CD4-positive, alpha-beta T cell treated with Interleukin-21 for 1 hour (primary cell): Measurements from ENCODE around the gene IL15RA.
"Not testable (repeated sequence)": the region's sequence is repeated elsewhere in the genome, so short reads cannot be mapped to it uniquely, and the experiment has no call there.

Experiments
- DNase-seq: peaks from one replicate; pipeline ENCODE4 v3.0.0-alpha.2; 2020

IL15RA gene

DNA sequence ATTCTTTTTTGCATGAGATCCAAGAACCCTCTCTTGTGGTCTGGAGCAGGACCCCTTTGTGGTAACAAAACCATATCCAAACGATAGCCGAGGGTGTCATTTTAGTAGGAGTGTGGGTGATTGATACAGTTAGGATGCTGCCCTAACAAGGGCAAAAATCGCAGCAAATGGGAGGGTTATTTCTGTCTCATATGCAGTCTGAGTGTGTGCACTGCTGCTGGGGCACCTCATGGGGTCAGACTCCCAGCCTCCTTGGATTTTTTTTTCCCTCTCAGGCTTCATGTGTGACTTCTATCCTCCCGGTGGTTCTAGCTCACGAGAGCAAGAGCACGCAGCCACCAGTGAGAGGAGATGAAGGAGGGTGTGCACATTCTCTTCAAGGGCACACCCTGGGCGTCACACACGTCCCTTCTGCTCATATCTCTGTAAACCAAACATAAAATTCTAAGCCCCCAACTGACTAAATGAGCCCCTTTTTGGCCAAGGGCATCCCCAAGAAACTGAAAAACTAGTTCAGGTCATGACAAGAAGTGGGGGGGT, 28.6 kb upstream of the IL15RA start:
- no peak for DNase-seq

- DNase-seq = not testable (repeated sequence)
Measured at GRCh38 chr10:6005161-6005804, 27.9 kb upstream of the IL15RA start.

- no peak for DNase-seq
Measured at GRCh38 chr10:6002809-6003510, 25.6 kb upstream of the IL15RA start.

DNA sequence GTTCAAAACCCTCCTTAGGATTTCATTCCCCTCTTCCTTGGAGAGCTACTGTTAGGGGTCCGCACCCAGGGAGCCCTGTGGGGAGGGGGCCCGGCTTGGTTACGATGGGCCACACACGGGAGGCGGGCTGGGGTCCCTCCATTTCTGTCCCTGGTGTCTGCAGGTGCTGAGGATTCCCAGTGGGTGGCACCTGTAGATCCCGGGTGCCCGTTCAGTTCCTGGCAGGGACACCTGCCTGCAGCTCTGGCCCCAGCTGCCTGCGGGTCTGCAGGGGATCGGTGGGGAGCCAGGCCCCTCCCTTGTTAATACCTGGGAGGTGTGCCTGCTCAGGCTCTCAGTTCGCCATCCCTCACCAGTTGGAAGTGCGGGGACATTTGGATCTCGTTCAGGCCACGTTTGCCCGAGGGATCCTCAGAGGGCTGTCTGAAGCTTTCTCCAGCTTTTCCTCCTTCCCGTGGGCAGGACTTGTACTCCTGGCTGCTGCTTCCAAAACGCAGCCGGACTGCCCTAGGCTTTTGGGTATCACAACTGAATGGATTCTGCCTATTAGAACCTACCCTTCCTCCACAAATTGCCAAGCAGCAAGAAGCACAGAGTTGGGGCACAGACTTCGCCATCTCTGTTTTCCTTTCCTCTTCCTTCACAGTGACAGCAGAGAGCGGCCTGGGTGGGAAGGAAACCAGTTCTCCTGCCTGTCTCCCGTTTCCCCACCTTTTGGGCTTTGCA, 22.3 kb upstream of the IL15RA start:
- no peak for DNase-seq

DNA sequence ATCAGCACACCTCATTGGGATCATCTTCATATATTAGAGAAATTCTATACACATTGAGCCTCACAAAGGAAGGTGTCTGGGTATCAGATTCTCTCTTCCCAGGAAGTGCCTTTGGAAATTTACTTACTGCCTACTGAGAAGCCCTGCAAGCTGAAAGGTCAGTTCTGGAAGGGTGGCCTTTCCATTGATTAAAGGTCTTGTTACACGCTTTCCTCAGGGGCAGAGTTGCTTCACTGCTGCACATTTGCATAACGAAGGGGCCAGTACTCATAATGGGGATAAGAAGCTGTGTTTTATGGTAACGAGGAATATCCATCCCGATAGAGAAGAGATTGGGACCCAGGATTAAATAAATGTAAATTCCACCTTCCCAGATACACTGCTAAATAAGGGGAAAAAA, 19.4 kb upstream of the IL15RA start:
- no peak for DNase-seq

GRCh38 chr10:5992398-5992797, 15.1 kb upstream of the IL15RA start:
- no peak for DNase-seq

DNA sequence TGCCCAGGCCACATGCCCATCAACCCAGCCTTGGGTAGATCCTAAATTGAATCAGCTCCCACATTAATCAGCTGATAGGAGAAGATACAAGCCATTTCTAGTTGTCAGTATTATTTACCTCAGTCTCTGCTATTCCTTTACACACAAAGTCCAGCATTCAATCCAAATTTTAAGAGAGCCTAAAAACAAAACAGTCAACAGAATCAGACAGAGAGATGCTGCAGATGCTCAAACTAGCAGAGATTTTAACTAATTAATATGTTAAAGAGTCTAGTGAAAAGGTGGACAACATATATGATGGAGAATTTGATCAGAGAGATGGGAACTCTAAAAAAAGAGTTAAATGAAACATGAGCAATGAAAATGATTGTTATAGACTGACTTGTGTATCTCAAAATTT, 14.4 kb upstream of the IL15RA start:
- no peak for DNase-seq

DNA sequence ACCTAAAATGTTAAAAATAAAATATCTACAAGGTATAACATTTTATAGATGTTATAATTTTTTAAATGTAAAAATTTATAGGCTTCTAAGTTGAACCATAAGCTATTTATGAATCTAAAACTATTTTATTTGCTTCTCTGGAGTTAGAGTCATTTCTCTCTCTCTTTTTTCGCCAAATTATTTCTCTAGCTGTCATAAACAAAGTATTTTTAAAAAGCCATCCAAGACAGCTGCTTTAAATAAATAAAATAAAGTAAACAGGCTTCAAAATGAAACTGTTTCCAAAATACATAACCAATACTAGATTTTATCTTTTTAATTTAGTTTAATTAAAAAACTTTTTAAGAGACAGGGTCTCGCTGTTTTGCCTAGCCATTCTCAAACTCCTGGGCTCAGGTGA, 12.4 kb upstream of the IL15RA start:
- no peak for DNase-seq

GRCh38 chr10:5988336-5988920, 11.1 kb upstream of the IL15RA start:
- DNase-seq = no peak

DNA sequence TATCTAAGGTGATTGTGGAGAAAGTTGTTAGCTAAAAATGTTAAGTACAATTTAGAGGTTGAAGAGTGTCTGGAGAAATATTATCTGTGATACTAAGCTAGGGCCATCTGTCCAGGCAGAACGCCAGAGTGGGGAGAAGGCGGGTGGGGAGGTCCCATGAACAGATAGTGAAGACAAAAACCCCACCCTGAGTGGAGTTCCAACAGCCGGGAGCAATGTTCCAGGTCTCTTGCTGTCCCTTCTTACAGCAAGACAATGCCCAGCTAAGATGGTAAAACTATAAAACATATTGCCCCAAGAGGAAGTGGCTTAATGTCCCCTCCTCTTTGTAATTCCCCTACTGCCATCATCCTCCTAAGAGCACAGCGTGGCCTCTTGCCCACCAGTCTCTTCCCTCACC, 10.4 kb upstream of the IL15RA start:
- no peak for DNase-seq

GRCh38 chr10:5985029-5985428, 7.7 kb upstream of the IL15RA start:
- no peak for DNase-seq

DNA sequence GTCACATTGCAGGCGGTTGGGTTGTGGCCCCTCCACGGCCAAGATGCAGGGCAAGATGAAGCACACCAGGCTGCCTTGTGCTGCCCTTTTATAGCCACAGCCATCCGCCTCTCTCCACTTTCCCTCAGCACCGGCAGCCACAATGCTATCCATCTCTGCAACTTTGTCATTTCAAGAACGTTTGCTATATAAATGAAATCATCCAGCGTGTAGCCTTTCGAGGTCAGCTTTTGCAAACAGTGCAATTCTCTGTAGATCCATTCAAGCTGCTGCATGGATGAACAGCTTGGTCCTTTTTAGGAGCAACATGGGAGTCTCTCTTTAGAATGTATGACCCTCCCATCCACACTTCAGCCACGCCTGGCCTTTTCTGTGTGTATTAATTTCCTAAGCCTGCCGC, 6.4 kb upstream of the IL15RA start:
- no peak for DNase-seq

GRCh38 chr10:5981529-5981928, 4.2 kb upstream of the IL15RA start:
- DNase-seq = no peak

- no peak for DNase-seq
Measured at GRCh38 chr10:5978230-5978489, 817 bp upstream of the IL15RA start.

- peak; percentile 40 for DNase-seq
Measured at GRCh38 chr10:5976512-5977470, 552 bp downstream of the IL15RA start.

- peak; percentile 83 for DNase-seq
Measured at GRCh38 chr10:5975641-5976473, 1.5 kb downstream of the IL15RA start.

DNA sequence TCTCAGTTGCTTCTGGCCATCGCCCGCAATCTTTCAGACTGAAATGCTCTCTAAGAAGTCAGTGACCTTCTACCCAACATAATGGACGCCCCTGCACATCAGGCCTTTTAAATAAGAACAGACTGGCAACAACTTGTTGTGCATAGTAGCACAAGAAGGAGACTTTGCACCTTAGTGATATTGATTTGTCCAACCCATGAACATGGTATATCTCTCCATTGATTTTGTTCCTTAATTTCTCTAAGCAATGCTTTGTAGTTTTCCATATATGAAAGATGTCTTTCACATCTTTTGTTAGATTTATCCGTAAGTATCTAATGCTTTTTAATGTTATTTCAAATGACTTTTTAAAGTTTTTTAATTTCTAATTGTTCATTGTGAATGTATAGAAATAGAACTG, 4.3 kb downstream of the IL15RA start:
- DNase-seq = no peak

DNA sequence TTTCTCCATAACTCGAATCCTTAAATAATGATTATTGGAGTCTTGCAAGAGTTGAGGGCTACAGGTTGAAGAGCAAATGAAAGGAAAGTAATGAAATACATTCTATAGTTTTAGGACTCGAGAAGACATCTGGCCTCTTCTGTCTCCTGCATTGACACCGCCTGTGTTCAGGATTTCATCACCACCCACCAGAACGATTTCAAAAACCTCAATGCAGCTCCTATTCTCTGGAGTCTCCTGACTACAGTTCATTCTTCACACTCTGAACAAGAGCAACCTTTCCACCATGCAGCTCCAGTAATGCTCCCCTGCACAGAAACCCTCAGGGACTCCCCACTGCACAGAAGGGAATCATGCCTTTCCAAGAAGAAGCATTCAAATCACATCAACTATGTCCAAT, 5.5 kb downstream of the IL15RA start:
- DNase-seq = no peak

DNA sequence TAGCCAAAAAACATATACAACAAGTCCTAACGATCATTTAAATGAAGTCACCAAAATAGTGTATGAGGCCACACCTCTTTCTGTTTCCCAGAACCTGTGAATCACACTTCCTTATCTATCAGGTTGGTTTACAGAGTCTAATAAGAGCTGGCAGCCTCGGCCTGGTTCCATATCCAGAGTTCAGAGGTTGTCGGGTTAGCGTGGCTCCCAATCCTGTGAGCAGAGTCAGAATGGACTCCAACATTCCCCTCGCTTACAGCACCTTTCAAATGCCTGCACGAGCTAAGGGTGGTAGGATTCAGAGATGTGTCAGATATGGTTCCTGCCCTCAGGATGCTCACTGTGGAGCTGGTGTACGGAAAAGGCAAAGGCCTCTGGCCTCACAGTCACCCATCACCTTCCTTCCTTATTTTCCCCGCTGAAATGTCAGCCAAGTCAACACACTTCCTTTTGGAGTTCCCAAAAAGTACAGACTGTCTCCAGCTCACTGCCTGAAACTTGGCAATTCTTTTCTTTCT, 6.0 kb downstream of the IL15RA start:
- DNase-seq = peak; percentile 54

DNA sequence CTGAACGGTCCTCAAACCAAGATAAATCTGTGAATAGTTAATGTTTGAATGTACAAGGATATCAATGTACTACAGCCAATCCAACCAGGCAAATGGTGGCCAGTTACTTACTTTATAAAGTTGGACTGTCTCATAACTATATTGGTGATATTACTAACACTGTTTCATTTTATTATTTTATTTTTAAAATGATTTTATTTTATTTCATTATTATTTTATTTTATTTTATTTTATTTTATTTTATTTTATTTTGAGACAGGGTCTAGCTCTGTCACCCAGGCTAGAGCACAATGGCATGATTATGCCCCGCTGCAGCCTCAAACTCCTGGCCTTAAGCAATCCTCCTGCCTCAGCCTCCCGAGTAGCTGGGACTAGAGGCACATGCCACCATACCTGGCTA, 6.8 kb downstream of the IL15RA start:
- DNase-seq = no peak

- no peak for DNase-seq
Measured at GRCh38 chr10:5970066-5970465, 7.3 kb downstream of the IL15RA start.
